ENCODE measurements around the gene MICU1. TPM values are rescaled to one million over a fixed set of nuclear protein-coding genes. Genes with fewer than 3 reads are reported as not detected.

The MICU1 gene
- total RNA-seq, 4 donors from 2014 or later, result 25.1 to 41.1 (median 34.9) TPM

DNA sequence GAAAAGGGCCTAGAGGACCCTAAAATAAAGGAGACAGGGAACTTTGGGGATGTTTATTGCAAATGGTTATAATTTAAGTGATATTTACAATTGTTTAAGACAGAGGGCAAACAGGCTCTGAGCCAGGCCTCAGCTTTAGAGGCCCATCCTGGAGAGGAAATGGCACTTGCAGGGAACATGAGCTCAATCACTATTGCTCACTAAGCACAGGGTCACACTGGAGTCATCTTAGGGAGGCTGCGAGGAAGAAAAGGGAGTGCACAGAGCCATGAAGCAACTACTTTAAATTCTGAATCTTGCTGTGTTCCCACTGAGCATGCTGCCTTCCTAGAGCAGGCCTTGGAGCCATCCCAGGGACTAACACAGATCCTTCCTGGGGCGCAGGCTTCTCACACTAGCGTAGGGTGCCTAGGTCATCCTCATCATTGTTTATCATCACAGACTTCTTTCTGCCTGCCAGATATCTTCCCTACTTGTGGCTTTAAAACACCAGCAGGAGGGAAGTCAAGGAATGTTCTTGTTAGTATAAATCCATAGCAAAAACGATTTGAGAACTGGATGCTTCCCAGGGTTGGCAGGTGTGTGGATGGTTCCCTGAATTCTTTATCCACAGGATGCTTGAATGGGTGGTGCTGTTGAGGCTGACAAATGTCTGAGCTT lies 258.4 kb downstream of the MICU1 start:
- intact Hi-C loops (cut with DNase I; ENCODE audit: low total_unique reads) (loop anchor here (5.0 to 10.0 kb wide), 2 partner anchors 257 to 465 kb away; partner anchors contain the start of gene MICU1), in situ Hi-C loops (cut with MboI; ENCODE audit: low pct_ligation_motif_present in 1 of 4, low pct_unique_long_range_greater_than_20kb in 1 of 4, low sequenced_read_pairs in 3 of 4) (loop anchor here (5.0 to 25.0 kb wide), 5 partner anchors 465 to 795 kb away; partner anchors contain the start of genes ECD (in 1 of the 4) and FAM149B1 (in 1 of the 4))
- H3K4me1 ChIP-seq, result peaks cover 0 to 10% (median 5%) of the 10 kb centered on the region in 4 donors
- no peak overlapping the region for H3K27ac ChIP-seq
- H3K9me3 ChIP-seq, result no peaks in the 10 kb centered on the region
- no peaks in the 10 kb centered on the region for H3K27me3 ChIP-seq
- DNase-seq, result no peak
- WGBS, 2 donors (ENCODE audit: low coverage in 1 of 2), result 20 to 80% methylated on average over 1 to 4 of the region's 4 CpGs
- TF ChIP-seq EP300 (IDR thresholded peaks at IDR 0.05; ENCODE audit: low read depth) (no peak), POLR2A (IDR thresholded peaks at IDR 0.05) (no peak), POLR2AphosphoS5 (IDR thresholded peaks at IDR 0.05) (no peak)
- TF ChIP-seq, protein P1, sequence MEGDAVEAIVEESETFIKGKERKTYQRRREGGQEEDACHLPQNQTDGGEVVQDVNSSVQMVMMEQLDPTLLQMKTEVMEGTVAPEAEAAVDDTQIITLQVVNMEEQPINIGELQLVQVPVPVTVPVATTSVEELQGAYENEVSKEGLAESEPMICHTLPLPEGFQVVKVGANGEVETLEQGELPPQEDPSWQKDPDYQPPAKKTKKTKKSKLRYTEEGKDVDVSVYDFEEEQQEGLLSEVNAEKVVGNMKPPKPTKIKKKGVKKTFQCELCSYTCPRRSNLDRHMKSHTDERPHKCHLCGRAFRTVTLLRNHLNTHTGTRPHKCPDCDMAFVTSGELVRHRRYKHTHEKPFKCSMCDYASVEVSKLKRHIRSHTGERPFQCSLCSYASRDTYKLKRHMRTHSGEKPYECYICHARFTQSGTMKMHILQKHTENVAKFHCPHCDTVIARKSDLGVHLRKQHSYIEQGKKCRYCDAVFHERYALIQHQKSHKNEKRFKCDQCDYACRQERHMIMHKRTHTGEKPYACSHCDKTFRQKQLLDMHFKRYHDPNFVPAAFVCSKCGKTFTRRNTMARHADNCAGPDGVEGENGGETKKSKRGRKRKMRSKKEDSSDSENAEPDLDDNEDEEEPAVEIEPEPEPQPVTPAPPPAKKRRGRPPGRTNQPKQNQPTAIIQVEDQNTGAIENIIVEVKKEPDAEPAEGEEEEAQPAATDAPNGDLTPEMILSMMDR (IDR thresholded peaks at IDR 0.05), result no peak
- peaks cover 0 to 8% (median 0%) of the 10 kb centered on the region in 4 donors for H3K36me3 ChIP-seq
- no peak overlapping the region for H3K4me3 ChIP-seq

DNA sequence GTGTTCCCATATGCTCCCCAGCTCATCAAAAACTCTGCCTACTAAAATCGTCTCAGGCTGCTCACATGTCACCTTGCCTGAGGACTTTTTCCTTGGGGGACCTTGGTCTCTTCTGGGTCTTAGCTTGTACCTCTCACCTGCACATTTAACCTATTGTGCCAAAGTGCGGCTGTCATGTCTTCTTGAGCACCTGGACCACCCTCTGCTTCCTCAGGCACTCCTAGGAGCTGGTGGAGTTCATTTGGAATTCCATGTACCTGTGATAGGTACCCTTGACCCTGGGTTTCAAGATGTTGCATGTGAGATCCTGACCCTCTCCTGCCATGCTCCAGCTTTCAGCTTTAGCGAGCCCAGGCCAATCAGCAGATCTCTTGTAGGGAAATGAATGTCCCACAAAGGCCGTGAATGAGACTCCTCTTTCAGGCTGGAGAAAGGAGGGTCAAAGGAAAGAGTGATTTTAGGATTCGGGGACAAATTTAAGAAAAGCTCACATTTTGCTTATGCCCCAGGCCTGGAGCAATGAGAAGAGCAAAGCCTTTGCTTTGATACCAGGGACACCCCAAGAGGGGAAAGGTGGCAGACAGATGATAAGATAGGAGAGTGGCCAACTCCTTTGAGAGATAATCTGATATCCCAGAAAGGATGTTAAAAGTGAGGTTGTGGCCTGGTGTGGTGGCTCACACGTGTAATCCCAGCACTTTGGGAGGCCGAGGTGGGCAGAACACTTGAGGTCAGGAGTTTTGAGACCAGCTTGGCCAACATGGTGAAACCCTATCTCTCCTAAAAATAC lies 260.6 kb downstream of the MICU1 start:
- no peaks in the 10 kb centered on the region for H3K27me3 ChIP-seq
- TF ChIP-seq, protein P1 (IDR thresholded peaks at IDR 0.05), result no peak
- TF ChIP-seq POLR2AphosphoS5 (IDR thresholded peaks at IDR 0.05), result no peak
- TF ChIP-seq POLR2A (IDR thresholded peaks at IDR 0.05), result no peak
- TF ChIP-seq EP300 (IDR thresholded peaks at IDR 0.05; ENCODE audit: low read depth), result no peak
- intact Hi-C loops (cut with DNase I; ENCODE audit: low total_unique reads), result loop anchor here (5.0 to 10.0 kb wide), 2 partner anchors 260 to 467 kb away; partner anchors contain the start of gene MICU1
- H3K4me3 ChIP-seq, result no peak overlapping the region
- no peaks in the 10 kb centered on the region for H3K9me3 ChIP-seq
- no peak overlapping the region for H3K27ac ChIP-seq
- WGBS, 2 donors (ENCODE audit: low coverage in 1 of 2), result 92 to 96% methylated on average over 3 to 7 of the region's 7 CpGs
- H3K36me3 ChIP-seq, result peaks cover 0 to 8% (median 0%) of the 10 kb centered on the region in 4 donors
- peaks cover 0 to 10% (median 5%) of the 10 kb centered on the region in 4 donors for H3K4me1 ChIP-seq
- DNase-seq, result no peak
- in situ Hi-C loops (cut with MboI; ENCODE audit: low pct_ligation_motif_present in 1 of 4, low pct_unique_long_range_greater_than_20kb in 1 of 4, low sequenced_read_pairs in 3 of 4), result loop anchor here (5.0 to 25.0 kb wide), 5 partner anchors 467 to 797 kb away; partner anchors contain the start of genes ECD (in 1 of the 4) and FAM149B1 (in 1 of the 4)

DNA sequence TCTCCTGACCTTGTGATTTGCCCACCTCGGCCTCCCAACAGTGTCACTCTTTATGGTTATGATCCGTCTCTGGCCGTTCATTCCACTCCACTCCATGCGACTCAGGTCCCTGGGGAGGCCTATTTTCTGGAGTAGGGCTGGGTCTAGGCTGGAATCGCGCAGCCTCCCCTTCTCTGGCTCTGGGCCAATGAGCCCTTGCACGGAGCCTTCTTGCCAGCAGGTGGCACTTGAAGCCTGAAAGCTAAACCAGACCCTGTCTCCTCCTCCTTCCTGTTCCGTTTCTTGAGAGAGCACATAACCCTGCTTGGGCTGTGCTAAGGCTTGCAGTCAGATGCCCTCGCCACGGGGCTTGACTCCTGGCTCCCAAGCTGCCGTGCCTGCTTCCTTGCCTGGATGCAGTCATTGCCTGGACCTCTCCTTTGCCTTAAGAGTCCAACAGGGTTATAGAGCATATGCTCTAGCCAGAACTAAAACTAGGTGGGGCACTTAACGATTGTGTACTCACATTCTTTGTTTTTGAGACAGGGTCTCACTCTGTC lies 261.6 kb downstream of the MICU1 start:
- in situ Hi-C loops (cut with MboI; ENCODE audit: low pct_ligation_motif_present in 1 of 4, low pct_unique_long_range_greater_than_20kb in 1 of 4, low sequenced_read_pairs in 3 of 4), result loop anchor here (5.0 to 25.0 kb wide), 6 partner anchors 468 to 798 kb away; partner anchors contain the start of genes ECD (in 1 of the 4) and FAM149B1 (in 1 of the 4)
- intact Hi-C loops (cut with DNase I; ENCODE audit: low total_unique reads), result loop anchor here (10.0 kb wide), 1 partner anchor 260 kb away; the partner anchor contains the start of gene MICU1
- no peak overlapping the region for H3K4me3 ChIP-seq

More for the DNA sequence above, 261.6 kb downstream of the MICU1 start:
- DNase-seq, result peak; percentile 86
- Histone ChIP-seq H3K36me3 (peaks cover 0 to 8% (median 0%) of the 10 kb centered on the region in 4 donors), H3K27me3 (no peaks in the 10 kb centered on the region), H3K27ac (peak overlapping the region in 1 of 4 donors; percentile 31), H3K9me3 (no peaks in the 10 kb centered on the region), H3K4me1 (peaks cover 0 to 10% (median 5%) of the 10 kb centered on the region in 4 donors)
- TF ChIP-seq POLR2A (IDR thresholded peaks at IDR 0.05) (no peak), EP300 (IDR thresholded peaks at IDR 0.05; ENCODE audit: low read depth) (no peak), POLR2AphosphoS5 (IDR thresholded peaks at IDR 0.05) (peak in 2 of 3 donors; percentile 77 to 83)
- TF ChIP-seq, protein P1 (IDR thresholded peaks at IDR 0.05), result peak; percentile 84 to 96 (median 88)
- WGBS, 2 donors (ENCODE audit: low coverage in 1 of 2), result 4% methylated on average over 12 of the region's 12 CpGs; no CpG with 5 or more reads in 1 of the 2 donors

Measured in transverse colon (tissue), 4 donors.